GM18858 (cell line): Measurements from ENCODE around the gene C1QTNF9.
"Not testable (repeated sequence)": the region's sequence is repeated elsewhere in the genome, so short reads cannot be mapped to it uniquely, and the experiment has no call there.

Experiments used
- ATAC-seq: cut with Tn5 transposase; IDR thresholded peaks from one replicate; pipeline ENCODE4 v1.9.1; 2021; ENCODE audit not compliant: unreplicated experiment

Gene C1QTNF9

DNA sequence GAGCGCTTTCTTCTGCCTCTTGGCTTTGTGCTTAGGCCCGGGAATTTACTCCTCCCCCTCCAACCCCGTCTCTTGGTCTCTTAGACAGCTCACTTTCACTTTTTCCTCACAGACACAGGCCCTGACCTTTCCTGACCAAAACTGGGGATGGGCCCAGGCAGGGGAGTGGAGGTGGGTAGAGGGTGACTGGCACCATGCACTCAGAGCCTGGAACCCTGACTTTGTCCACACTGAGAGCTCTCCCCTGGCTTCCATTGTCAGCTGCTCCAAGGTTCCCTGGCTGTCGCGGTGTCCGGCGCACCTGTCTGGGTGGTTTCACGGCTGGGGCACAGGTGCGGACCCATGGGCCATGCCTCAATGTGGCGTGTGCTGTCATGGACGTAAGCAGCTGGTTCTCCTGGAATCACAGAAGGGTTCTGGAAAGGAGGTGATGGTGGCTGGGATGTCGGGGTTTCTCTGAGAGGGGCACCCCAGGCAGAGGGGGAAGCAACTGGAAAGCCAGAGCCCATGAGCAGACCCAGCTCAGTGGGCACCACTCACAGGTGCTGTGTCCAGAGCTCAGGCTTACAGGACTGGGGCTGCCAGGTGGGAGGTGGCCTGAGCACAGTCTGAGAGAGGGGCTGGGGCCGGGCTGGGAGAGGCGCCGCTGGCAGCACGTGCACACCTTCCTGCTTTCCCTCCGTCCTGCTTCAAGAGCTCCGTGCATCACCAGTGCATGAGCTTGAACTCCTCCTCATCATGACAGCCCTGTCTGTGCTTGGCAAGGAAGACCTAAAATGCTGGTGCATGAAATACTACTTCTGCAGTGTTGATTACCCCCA, 28.0 kb upstream of the C1QTNF9 start:
- ATAC-seq, result no peak

DNA sequence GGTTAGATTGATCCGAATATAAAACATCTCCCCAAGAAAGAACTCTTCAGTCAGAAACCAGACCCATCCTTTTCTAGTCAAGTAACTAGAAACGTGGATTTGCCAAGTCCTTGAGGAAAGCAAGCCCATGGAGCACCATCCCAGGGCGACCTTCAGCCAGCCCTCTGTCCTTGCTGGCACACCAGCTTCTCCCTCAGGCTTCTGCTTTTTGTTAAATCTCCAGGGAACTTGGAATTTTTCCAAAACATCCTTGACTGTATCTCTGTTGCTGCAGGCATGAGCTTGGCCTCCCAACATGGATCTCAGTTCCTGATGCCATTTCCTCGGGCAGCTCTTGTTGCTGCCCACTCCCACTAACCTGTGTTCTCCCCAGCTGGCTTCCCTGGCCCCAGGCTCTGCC, 27.1 kb upstream of the C1QTNF9 start:
- ATAC-seq, result no peak

DNA sequence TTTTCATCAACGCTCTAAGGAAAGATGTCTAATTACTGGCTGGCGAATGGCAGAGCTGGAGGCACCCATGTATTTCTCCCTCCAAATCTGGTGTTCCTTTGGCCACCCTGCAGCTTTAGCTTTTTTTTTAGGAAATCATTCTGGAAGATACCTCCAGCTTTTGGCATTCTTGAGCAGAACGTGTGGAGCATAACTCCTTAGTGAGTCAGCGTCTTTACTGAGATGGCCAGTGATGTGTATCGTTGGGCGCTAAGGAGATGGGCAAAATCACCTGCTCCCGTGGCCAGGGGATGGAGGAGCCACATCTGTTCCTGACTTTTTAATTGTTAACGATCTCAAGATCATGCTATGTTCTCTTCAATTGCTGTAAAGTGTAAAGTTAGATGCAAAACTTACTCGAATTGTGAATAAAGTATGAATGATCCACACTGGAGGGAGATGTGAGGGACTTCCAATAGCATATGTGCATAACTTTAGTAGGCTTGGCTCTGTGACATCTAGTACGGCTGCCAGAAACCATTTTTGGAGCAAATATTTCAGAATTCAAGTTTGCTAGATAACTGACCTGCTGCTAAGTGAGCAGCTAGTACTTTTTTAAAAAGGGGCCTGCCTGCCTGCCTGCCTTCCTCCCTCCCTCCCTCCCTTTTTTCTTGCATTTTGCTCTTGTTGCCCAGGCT, 24.4 kb upstream of the C1QTNF9 start:
- ATAC-seq, result no peak

DNA sequence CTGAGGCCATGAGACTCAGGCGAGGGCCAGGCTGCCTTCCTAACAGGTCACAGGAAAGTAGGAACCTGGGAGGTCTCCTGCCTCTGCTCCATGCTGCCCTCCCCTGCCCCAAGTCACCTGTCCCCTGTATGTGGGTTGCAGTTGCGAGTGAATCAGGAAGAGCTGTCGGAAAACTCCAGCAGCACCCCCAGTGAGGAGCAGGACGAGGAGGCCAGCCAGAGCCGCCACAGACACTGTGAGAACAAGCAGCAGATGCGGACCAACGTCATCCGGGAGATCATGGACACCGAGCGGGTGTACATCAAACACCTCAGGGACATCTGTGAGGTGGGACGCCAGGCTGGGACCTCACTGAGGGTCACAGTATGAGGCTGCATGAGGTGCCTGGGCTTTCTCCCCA, 22.8 kb upstream of the C1QTNF9 start:
- no peak for ATAC-seq

DNA sequence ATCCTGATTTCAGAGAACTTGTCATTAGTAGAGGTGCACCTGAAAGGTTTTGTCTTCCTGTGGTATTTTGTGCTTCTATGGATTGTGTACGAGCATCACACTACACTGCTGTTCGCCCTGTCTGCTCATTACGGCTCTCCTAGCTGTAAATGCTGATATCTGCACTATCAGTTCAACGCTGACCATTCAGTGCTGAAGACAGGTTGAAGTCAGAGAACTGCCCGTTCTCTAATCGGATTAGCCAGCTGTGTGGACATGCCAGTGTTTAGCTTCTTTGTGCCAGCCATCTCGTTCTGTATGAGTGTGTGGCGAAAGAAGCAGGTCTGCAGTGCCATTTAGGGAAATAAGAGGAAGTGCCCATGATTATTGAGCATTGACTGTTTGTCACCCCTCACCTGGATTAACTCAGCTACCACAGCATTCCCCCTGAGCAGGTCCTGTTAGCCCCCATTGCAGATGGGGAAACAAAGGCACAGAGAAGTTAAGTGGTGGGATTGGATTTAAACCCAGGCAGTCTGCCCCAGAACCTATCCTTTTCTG, 21.6 kb upstream of the C1QTNF9 start:
- no peak for ATAC-seq

DNA sequence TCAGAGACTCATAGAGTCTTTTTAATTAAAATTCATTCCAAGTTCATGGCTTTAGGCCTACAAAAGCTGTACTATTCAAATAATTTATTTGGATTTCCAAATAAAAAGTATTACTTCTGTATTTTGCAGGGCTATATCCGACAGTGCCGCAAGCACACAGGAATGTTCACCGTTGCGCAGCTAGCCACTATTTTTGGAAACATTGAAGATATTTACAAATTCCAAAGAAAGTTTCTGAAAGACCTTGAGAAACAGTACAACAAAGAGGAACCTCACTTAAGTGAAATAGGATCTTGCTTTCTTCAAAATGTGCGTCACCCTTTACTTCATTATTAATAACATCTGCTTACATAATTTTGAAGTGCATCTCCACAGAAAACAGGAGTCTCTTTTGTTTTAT, 20.5 kb upstream of the C1QTNF9 start:
- ATAC-seq, result no peak

DNA sequence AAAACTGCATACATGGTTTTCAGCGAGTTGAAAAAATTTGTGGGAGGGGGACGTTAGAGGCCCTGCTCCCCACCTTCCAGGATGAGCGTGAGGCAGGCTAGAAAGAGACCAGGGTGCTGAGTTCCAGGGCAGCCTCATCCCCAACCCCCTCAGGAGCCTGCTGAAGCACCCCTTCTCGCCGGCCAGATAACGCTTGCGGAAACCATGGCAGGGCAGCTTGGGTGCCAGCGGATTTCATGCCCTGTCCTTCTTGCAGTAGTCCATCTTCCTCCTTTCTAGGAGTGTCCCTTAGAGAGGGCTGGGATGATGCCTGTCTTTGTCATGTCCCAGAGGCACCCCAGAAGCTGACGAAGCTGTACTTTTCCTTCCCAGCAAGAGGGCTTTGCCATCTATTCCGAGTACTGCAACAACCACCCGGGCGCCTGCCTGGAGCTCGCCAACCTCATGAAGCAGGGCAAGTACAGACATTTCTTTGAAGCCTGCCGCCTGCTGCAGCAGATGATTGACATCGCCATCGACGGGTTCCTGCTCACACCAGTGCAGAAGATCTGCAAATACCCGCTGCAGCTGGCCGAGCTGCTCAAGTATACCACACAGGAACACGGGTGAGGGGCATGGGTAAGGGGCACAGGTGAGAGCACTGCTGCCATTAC, 19.0 kb upstream of the C1QTNF9 start:
- ATAC-seq, result no peak

DNA sequence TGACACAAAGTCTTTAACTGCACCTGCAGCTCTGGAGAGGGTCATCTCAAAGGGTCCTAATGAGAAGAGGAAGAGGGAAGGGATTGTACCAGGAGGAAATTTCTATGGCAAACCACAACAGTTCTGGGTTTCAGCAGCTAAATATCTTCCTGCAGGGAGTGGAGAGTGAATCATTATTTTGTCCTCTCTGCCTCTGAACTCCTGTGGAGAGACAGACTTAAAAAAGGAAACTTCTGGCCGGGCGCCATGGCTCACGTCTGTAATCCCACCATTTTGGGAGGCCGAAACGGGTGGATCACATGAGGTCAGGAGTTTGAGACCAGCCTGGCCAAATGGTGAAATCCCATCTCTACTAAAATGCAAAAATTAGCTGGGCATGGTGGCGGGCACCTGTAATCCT, 16.9 kb upstream of the C1QTNF9 start:
- no peak for ATAC-seq

DNA sequence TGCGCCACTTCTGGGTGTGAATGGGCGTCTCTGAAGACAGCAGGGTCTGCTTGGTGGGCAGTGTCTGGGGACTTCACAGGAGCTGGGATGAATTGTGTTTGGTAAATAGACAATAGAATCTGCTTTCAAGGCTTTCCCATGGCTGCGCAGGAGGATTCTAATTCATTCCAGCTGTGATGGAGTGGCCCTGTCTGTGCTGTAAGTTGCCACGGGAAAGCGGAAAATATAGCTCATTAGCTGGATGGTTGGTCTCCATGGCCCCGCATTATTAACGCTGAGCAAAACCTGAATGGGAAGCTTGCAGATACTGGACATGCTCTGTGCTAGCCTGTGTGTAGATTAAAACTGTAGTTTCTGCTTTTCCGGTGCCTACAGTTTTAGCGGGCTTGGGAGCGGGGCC, 15.6 kb upstream of the C1QTNF9 start:
- ATAC-seq, result no peak

DNA sequence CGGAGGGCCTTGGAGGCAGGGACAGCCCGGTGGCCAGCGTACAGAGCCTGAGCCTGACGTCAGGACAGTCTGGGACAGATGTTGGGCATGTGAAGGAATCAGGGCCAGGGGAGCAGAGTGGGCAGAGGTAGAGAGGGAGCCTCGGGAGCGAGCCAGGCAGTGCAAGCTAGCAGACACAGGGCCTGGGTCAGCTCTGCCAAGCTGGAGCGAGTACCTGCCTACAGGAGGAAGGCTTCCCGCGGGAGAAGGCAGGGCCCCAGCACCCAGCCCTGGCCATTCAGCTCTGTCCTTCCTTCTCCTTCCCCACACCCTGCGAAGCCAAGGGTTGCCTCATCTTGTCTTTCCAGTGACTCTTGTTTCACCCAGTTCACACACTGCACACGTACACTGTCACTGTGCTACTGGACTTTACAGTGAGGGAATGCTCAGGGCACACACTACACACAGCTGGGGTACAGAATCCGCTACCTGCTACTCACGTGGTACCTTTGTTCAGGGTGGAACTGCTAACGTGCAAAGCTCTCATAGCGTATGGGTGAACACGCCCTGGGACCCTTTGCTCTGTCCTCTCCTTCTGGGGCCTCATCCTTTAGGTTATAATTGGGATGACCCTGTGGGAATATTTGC, 9.8 kb upstream of the C1QTNF9 start:
- ATAC-seq, result no peak

DNA sequence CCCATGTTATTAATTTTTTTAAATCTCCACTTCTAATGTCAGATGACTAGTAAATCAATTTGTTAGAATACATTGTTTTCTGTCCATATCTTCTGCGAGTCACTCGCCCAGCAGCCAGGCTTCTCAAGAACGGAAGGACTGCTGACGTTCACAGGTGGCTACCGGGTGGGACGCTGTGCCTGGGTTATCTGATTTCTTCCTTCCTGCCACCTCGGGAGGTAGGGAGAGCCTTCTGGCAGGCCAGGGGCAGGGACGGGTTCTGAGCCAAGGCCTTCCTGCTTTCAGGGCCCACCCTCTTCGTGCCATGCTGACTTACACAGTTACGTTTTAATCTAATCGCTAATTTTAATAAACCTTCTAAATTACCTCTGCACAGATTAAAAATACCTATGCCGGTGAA, 7.9 kb upstream of the C1QTNF9 start:
- ATAC-seq, result no peak

DNA sequence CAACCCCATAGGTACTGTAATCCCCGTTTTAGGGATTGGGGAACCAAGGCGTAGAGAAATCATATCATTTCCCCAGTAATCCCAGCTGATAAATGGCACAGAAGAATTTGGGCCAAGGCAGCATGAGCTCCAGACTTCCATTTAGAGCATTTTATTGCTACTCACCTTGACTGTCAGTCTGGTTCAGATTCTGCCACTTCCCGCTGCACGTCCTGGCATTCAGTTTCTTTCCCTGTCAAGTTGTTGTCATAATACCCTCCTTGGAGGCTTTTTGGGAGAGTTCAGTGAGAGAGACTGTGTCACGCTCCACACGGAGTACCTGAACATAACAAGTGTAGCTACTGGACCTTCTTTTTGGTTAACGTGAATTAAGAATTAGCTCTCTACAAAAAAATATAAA, 7.5 kb upstream of the C1QTNF9 start:
- ATAC-seq, result no peak

DNA sequence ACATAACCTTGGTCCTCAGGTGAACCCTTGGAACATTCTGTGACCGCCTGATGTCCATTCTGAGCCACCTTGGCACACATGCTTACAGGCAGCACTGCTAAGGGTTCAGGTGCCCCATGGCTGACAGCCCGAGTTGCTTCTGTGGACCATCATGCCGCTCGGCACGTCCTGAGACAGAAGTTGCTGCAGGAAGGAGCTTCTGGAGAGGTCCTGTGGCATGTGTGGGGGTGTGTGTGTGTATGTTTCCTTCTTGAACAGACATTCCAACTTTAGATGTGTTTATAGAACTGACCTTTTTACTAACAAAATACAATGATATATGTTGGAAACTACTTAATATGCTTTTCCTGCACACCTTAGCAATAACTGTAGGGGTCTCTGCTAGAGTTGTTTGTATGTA, 4.8 kb upstream of the C1QTNF9 start:
- no peak for ATAC-seq

DNA sequence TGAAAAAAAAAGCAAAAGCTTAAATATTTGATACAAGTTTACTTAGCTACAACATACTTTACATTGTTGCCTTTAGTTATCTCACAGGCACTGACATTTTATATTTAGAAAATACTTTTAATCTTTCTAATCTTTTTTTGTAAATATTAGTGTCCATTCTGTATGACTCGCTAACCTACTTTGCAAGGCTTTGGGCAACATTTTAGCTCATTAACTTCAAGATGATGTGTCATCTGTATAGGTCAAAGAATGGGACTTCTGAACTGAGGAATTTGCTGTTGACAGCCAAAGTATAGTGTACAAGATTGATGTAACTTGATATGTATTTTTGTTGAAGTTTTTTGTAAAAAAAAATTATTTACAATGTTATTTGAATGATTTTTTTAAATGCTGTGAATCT, 2.7 kb upstream of the C1QTNF9 start:
- no peak for ATAC-seq

DNA sequence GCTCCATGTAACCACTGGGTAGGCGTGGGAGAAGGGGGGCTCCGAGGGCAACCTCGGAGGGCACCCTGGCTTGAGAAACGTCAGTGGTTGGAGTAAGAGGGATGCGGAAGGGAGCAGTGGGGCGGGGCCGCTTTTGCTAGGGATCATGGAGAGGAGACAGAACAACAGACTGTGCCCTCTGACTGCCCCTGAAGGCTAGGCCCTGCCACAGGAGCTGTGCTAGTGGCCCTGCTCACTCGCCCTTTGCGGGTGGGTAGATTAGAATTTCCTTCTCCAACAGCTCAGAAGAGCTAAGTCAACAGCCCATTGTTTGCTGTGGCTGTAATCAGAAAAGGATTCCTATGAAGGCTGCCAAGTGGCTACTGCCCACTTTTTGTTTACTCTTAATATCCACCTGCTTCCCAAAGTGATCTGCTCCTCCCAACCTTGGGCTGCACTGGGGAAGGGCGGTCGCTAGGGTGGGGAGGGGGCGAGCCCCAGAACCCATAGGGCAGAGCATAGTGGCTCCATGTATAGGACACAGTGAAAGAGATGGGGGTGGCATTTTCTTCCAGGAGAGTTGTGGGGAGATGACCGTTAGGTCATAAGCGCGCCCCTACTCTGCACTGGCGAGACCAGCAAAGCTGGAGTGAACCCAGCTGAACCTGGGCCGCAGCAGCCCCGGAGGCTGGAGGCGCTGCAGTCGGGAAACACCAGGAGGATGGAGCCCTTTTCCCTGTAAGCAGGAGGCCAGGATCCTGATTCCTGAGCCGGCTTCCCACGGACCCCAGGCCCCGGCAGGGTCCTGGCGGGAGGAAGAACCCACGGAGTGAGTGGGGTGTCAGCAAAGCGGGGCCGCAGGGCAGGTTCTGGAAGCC, 1.9 kb upstream of the C1QTNF9 start:
- ATAC-seq, result no peak

DNA sequence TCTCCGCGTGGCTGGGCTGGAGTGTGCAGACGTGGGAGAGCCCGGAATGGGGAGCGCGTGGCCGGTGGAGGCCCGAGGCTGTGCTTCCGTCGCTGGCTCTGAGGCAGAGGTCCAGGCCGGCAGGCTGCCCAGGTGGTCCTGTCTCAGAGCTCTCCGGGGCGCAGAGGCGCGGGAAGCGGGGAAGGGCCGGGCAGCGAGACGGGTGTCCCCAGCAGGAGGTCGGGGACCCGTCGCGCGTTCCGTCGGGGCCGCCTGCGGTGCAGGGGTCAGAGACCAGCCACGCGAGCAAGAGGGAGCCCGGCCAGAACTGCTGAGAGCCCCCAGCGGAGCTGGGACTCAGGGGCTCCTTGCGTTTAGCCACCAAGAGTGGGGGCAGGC, 1.3 kb upstream of the C1QTNF9 start:
- no peak for ATAC-seq

DNA sequence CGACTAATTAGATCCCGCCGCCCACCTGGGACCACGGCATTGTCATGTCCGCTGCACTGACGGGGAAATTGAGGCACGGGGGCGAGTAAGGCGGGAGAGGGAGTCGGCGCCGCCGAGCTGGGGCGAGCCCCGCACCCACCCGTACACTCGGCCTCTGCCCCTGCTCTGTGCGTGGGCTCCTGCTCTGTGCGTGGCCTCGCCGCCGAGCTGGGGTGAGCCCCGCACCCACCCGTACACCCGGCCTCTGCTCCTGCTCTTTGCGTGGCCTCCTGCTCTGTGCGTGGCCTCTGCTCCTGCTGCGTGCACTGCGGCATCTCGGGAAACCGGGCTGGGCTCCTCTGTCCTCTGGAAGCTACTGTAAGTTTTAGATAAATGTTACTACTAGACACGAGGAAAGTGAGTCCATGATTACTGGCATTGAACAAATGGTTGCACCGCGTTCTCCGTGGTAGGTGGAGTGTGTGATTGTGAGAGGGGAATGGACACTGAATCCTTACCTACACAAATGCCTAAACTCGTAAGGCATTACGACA, 826 bp upstream of the C1QTNF9 start:
- no peak for ATAC-seq

DNA sequence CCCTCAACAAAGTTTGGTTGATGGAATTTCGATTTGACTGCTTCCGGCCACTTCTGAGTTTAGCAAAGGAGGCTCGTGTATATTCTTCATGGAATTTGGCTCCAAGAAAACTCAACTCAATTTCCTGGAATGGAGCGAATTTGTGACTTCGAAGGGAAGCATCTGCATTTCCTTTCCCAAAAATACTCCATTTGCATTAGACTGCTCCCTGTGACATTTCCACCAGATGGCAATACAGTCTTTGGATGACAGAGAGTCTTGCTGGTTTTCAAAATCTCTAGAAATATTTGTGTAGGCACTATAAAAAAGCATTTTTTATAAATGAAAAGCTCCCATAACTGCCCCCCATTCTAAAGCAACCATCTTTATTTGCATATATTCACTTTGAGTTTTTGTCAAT, 4.1 kb downstream of the C1QTNF9 start:
- ATAC-seq, result no peak

DNA sequence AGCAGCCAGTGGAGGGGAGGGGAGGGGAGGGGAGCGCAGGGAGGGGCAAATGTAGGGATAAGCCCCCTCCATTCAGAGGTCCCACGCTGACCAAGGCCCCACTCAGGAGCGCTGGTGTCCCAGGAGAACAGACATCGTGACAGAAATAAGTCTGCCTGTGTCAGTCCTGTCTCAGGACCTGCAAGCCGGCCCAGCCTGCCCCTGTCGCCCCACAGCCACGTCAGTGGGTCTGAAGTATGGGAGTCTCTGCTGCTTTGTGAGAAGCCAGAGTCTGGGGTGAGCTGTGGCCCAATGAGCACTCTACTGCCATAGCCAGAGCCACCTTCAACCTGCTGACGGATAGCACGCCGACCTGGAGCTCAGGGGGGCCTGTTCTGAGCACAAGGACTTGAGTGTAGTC, 8.5 kb downstream of the C1QTNF9 start:
- not testable (repeated sequence) for ATAC-seq

DNA sequence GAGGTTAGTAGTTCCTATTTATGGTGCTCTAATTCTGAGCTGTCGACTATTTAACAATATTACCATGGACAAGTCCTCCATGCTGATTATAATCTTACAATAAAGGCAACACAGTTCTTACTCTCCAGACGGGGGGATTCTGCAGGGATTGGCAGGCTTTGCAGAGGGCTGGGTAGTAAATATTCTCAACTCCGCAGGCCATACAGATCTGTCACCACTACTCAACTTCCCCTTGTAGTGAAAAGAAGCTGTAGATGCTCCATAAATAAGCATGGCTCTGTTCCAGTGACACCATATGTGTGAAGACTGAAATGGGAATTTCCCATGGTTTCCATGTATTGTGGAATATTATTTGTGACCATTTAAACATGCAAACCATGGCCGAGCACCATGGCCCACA, 9.5 kb downstream of the C1QTNF9 start:
- ATAC-seq, result not testable (repeated sequence)
